GM12801 (cell line): ENCODE measurements around the gene LCK.

Experiments
- CTCF ChIP-seq: IDR thresholded peaks from one replicate; pipeline ENCODE4 v1.5.1; 2011; ENCODE audit warnings: control low read depth; ENCODE audit not compliant: insufficient read length; ENCODE audit errors: extremely low read depth

The LCK gene

GRCh38 chr1:32327204-32327603 lies 76.1 kb downstream of the LCK start:
- no peak for TF ChIP-seq CTCF

DNA sequence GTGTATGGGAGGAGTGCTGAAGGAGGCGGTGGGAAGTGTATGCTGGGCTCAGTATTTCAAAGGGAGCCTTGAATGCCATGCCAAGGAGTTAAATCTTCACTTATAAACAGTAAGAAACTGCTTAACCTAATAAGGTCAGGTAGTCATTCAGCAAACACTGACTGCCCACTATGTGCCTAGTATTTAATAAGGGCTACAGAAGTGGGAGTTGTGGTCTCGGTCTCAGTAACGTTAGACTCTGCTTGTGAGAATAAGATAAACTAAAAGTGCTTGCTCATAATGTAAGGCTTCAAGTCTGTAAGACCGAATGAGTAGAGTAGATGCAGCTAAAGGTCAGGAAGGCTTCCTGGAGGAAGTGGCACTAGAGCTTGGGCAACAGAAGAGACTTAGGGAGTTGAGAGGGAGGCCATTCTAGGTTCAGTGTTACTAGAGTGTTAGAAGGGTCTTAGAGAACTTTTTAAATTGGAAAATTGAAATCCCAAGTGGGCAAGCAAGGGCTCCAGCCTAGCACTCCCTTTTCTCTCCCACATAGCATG lies 78.9 kb downstream of the LCK start:
- TF ChIP-seq CTCF = no peak

DNA sequence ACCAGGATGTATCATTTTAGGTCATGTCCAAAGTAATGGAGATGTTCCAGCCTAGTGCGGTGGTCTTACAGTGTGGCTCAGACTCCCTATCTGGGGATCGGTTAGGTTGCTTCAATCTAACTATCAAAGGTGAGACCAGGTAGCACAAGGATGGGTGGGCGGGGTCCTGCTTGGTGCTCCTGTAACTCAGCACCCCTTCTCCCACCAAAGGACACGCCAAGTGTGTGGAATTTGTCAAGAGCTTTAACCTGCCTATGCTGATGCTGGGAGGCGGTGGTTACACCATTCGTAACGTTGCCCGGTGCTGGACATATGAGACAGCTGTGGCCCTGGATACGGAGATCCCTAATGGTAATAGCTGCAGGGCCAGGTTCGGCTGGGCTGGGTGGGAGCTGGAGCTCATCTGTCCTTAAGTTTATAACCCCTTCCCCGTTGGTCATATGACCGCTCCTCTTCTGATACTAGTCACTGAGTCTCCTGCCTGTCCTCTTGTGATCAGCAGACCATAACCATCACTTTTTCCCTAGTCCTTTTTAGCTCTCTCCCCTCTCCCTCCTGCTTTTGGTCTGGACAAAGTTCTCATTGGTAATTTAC lies 79.6 kb downstream of the LCK start:
- no peak for TF ChIP-seq CTCF

- TF ChIP-seq CTCF = no peak
Measured at GRCh38 chr1:32331549-32331948, 80.5 kb downstream of the LCK start.

- no peak for TF ChIP-seq CTCF
Measured at GRCh38 chr1:32332290-32333079, 81.4 kb downstream of the LCK start.

DNA sequence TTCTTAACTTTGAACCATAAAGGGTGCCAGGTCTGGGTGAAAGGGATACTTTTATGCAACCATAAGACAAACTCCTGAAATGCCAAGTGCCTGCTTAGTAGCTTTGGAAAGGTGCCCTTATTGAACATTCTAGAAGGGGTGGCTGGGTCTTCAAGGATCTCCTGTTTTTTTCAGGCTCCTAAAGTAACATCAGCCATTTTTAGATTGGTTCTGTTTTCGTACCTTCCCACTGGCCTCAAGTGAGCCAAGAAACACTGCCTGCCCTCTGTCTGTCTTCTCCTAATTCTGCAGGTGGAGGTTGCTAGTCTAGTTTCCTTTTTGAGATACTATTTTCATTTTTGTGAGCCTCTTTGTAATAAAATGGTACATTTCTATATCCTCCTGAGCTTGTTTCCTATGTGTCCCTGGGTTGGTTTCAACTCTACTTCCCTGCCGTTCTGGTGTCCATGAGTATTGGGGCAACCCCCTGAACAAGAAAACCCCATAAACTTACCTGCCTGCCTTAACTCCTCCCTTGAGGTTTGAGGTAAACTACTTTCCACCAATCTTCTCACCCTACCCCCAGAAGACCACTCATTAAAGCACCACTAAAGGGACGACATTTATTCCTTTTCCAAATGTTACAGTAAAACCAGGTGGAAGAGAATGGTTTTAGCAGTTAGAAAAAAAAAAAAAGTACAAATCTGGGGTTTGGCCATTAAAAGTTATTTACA lies 82.3 kb downstream of the LCK start:
- TF ChIP-seq CTCF = no peak

GRCh38 chr1:32334274-32334861 lies 83.3 kb downstream of the LCK start:
- TF ChIP-seq CTCF = no peak
